Left renal cortex interstitium (tissue), 4 donors: ENCODE results near the gene TRPV2. TPM values are rescaled to one million over a fixed set of nuclear protein-coding genes. Genes with fewer than 3 reads are reported as not detected.
A peak's percentile ranks its signal among the peaks of the same experiment; 100 is the strongest.
"Not testable (repeated sequence)": the region's sequence is repeated elsewhere in the genome, so short reads cannot be mapped to it uniquely, and the experiment has no call there.

Experiments used
- DNase-seq, 4 donors: peaks; one replicate each; pipeline ENCODE4 v3.0.0-alpha.2; 2013; ENCODE audit warnings: low read depth in 4 of 4, low spot score in 2 of 4, missing footprints in 1 of 4
- polyA plus RNA-seq, 4 donors: library from polyadenylated mRNA; unstranded; fragments of 120-200 nt; gene quantifications; one replicate each; pipeline ENCODE4 v1.2.1, GENCODE V29; 2013; ENCODE audit not compliant: insufficient read length in 4 of 4

TRPV2 gene
- polyA plus RNA-seq, 4 donors = 2.5 to 3.4 (median 2.8) TPM

GRCh38 chr17:16434662-16435061 lies 19.3 kb downstream of the TRPV2 start:
- no peak for DNase-seq

GRCh38 chr17:16435925-16436886 lies 20.8 kb downstream of the TRPV2 start:
- no peak for DNase-seq

- no peak for DNase-seq
These were observed 21.7 kb downstream of the TRPV2 start for GRCh38 chr17:16437083-16437482.

- no peak for DNase-seq
These were observed 22.8 kb downstream of the TRPV2 start for GRCh38 chr17:16438173-16438556.

GRCh38 chr17:16438557-16439302 lies 23.4 kb downstream of the TRPV2 start:
- peak; percentile 94 to 99 (median 98) for DNase-seq

- DNase-seq = no peak
These were observed 24.0 kb downstream of the TRPV2 start for GRCh38 chr17:16439303-16439791.

- no peak for DNase-seq
These were observed 24.5 kb downstream of the TRPV2 start for GRCh38 chr17:16439811-16440351.

GRCh38 chr17:16440354-16440753 lies 25.0 kb downstream of the TRPV2 start:
- not testable (repeated sequence) for DNase-seq

GRCh38 chr17:16440901-16441629 lies 25.7 kb downstream of the TRPV2 start:
- no peak for DNase-seq

GRCh38 chr17:16442141-16442540 lies 26.8 kb downstream of the TRPV2 start:
- no peak for DNase-seq

GRCh38 chr17:16442594-16443510 lies 27.5 kb downstream of the TRPV2 start:
- DNase-seq = no peak

GRCh38 chr17:16443511-16444257 lies 28.3 kb downstream of the TRPV2 start:
- no peak for DNase-seq

- no peak for DNase-seq
These were observed 29.0 kb downstream of the TRPV2 start for GRCh38 chr17:16444258-16444886.

GRCh38 chr17:16446338-16446983 lies 31.1 kb downstream of the TRPV2 start:
- DNase-seq = no peak

- no peak for DNase-seq
These were observed 32.3 kb downstream of the TRPV2 start for GRCh38 chr17:16447676-16448075.

- no peak for DNase-seq
These were observed 33.1 kb downstream of the TRPV2 start for GRCh38 chr17:16448490-16448889.

GRCh38 chr17:16449121-16449570 lies 33.8 kb downstream of the TRPV2 start:
- DNase-seq = no peak

GRCh38 chr17:16450028-16450427 lies 34.7 kb downstream of the TRPV2 start:
- DNase-seq = no peak
